ENCODE measurements around the gene SERPINB1.

SERPINB1 gene

GRCh38 chr6:2866171-2866846, 24.6 kb upstream of the SERPINB1 start:
- TF ChIP-seq SP1 (IDR thresholded peaks at IDR 0.05): no peak
- TF ChIP-seq FOXA1 (IDR thresholded peaks at IDR 0.05): no peak
- TF ChIP-seq BHLHE40 (IDR thresholded peaks at IDR 0.05; ENCODE audit: borderline replicate concordance): no peak
- TF ChIP-seq HDGF (IDR thresholded peaks at IDR 0.05; ENCODE audit: borderline replicate concordance): no peak
- no peak for TF ChIP-seq FOXM1 (IDR thresholded peaks at IDR 0.05; ENCODE audit: borderline replicate concordance)
- TF ChIP-seq PKNOX1 (IDR thresholded peaks at IDR 0.05): no peak
- TF ChIP-seq SUZ12 (IDR thresholded peaks at IDR 0.05): no peak
- POLR2A ChIA-PET: no interaction called here
- DNase-seq (ENCODE audit: extremely low spot score): no peak
- CTCF ChIA-PET: interaction anchor here (1.0 kb wide), 1 partner anchor 11 kb away, joined by 5 read pairs; no protein-coding TSS in a partner anchor

- CTCF ChIA-PET: interaction anchor here (1.0 kb wide), 1 partner anchor 11 kb away, joined by 5 read pairs; no protein-coding TSS in a partner anchor
- no peak for TF ChIP-seq LEF1 (IDR thresholded peaks at IDR 0.05; ENCODE audit: borderline replicate concordance)
- no peak for TF ChIP-seq SP1 (IDR thresholded peaks at IDR 0.05)
- TF ChIP-seq L3MBTL2 (conservative IDR thresholded peaks at IDR 0.05): no peak
- no peak for TF ChIP-seq PKNOX1 (IDR thresholded peaks at IDR 0.05)
- TF ChIP-seq CTBP1 (IDR thresholded peaks at IDR 0.05; ENCODE audit: borderline replicate concordance): no peak
- TF ChIP-seq TARDBP (IDR thresholded peaks at IDR 0.05): no peak
- TF ChIP-seq ZNF384 (IDR thresholded peaks at IDR 0.05): no peak
- TF ChIP-seq FOXK2 (IDR thresholded peaks at IDR 0.05): no peak
- TF ChIP-seq FOXM1 (IDR thresholded peaks at IDR 0.05; ENCODE audit: borderline replicate concordance): no peak
- no peak for TF ChIP-seq FOXA1 (IDR thresholded peaks at IDR 0.05)
- no peak for TF ChIP-seq NFRKB (IDR thresholded peaks at IDR 0.05)
- no peak for TF ChIP-seq ARNT (IDR thresholded peaks at IDR 0.05)
- TF ChIP-seq ELF4 (IDR thresholded peaks at IDR 0.05): no peak
- no peak for TF ChIP-seq BHLHE40 (IDR thresholded peaks at IDR 0.05; ENCODE audit: borderline replicate concordance)
- TF ChIP-seq SUZ12 (IDR thresholded peaks at IDR 0.05): no peak
- TF ChIP-seq HDGF (IDR thresholded peaks at IDR 0.05; ENCODE audit: borderline replicate concordance): no peak
- POLR2A ChIA-PET: no interaction called here
- DNase-seq (ENCODE audit: extremely low spot score): no peak
These were observed 24.1 kb upstream of the SERPINB1 start for GRCh38 chr6:2865694-2866151.

- no peak for TF ChIP-seq TARDBP (IDR thresholded peaks at IDR 0.05)
- no peak for DNase-seq (ENCODE audit: extremely low spot score)
- POLR2A ChIA-PET: no interaction called here
- CTCF ChIA-PET: interaction anchor here (1.0 kb wide), 1 partner anchor 10 kb away, joined by 5 read pairs; no protein-coding TSS in a partner anchor
These were observed 23.6 kb upstream of the SERPINB1 start for GRCh38 chr6:2865270-2865669.

- CTCF ChIA-PET: no interaction called here
- POLR2A ChIA-PET: no interaction called here
- TF ChIP-seq TARDBP (IDR thresholded peaks at IDR 0.05) (no peak), PKNOX1 (IDR thresholded peaks at IDR 0.05) (no peak), BHLHE40 (IDR thresholded peaks at IDR 0.05; ENCODE audit: borderline replicate concordance) (no peak), FOXA1 (IDR thresholded peaks at IDR 0.05) (no peak), ELF4 (IDR thresholded peaks at IDR 0.05) (no peak), SUZ12 (IDR thresholded peaks at IDR 0.05) (no peak), SP1 (IDR thresholded peaks at IDR 0.05) (no peak), ZNF384 (IDR thresholded peaks at IDR 0.05) (no peak), HDGF (IDR thresholded peaks at IDR 0.05; ENCODE audit: borderline replicate concordance) (no peak), LEF1 (IDR thresholded peaks at IDR 0.05; ENCODE audit: borderline replicate concordance) (no peak), CTBP1 (IDR thresholded peaks at IDR 0.05; ENCODE audit: borderline replicate concordance) (no peak), FOXK2 (IDR thresholded peaks at IDR 0.05) (no peak), ARNT (IDR thresholded peaks at IDR 0.05) (no peak), NFRKB (IDR thresholded peaks at IDR 0.05) (no peak)
- no peak for DNase-seq (ENCODE audit: extremely low spot score)
These were observed 22.2 kb upstream of the SERPINB1 start for GRCh38 chr6:2863901-2864300.

- POLR2A ChIA-PET: no interaction called here
- CTCF ChIA-PET: no interaction called here
- no peak for TF ChIP-seq FOXM1 (IDR thresholded peaks at IDR 0.05; ENCODE audit: borderline replicate concordance)
- no peak for TF ChIP-seq L3MBTL2 (conservative IDR thresholded peaks at IDR 0.05)
- no peak for TF ChIP-seq HDGF (IDR thresholded peaks at IDR 0.05; ENCODE audit: borderline replicate concordance)
- TF ChIP-seq ELF4 (IDR thresholded peaks at IDR 0.05): no peak
- no peak for TF ChIP-seq PKNOX1 (IDR thresholded peaks at IDR 0.05)
- no peak for TF ChIP-seq ZNF384 (IDR thresholded peaks at IDR 0.05)
- no peak for TF ChIP-seq ARNT (IDR thresholded peaks at IDR 0.05)
- no peak for TF ChIP-seq LEF1 (IDR thresholded peaks at IDR 0.05; ENCODE audit: borderline replicate concordance)
- no peak for TF ChIP-seq CTBP1 (IDR thresholded peaks at IDR 0.05; ENCODE audit: borderline replicate concordance)
- no peak for TF ChIP-seq NFRKB (IDR thresholded peaks at IDR 0.05)
- no peak for DNase-seq (ENCODE audit: extremely low spot score)
These were observed 21.1 kb upstream of the SERPINB1 start for GRCh38 chr6:2862712-2863181.

- POLR2A ChIA-PET: no interaction called here
- CTCF ChIA-PET: no interaction called here
- no peak for DNase-seq (ENCODE audit: extremely low spot score)
- TF ChIP-seq CTBP1 (IDR thresholded peaks at IDR 0.05; ENCODE audit: borderline replicate concordance): no peak
- TF ChIP-seq SUZ12 (IDR thresholded peaks at IDR 0.05): no peak
- TF ChIP-seq SP1 (IDR thresholded peaks at IDR 0.05): no peak
- no peak for TF ChIP-seq FOXK2 (IDR thresholded peaks at IDR 0.05)
- TF ChIP-seq FOXA1 (IDR thresholded peaks at IDR 0.05): no peak
- TF ChIP-seq BHLHE40 (IDR thresholded peaks at IDR 0.05; ENCODE audit: borderline replicate concordance): no peak
- TF ChIP-seq ZNF384 (IDR thresholded peaks at IDR 0.05): no peak
- TF ChIP-seq PKNOX1 (IDR thresholded peaks at IDR 0.05): no peak
- TF ChIP-seq HDGF (IDR thresholded peaks at IDR 0.05; ENCODE audit: borderline replicate concordance): no peak
- TF ChIP-seq NFRKB (IDR thresholded peaks at IDR 0.05): no peak
- TF ChIP-seq ARNT (IDR thresholded peaks at IDR 0.05): no peak
- no peak for TF ChIP-seq LEF1 (IDR thresholded peaks at IDR 0.05; ENCODE audit: borderline replicate concordance)
- no peak for TF ChIP-seq TARDBP (IDR thresholded peaks at IDR 0.05)
- no peak for TF ChIP-seq FOXM1 (IDR thresholded peaks at IDR 0.05; ENCODE audit: borderline replicate concordance)
- no peak for TF ChIP-seq ELF4 (IDR thresholded peaks at IDR 0.05)
- TF ChIP-seq L3MBTL2 (conservative IDR thresholded peaks at IDR 0.05): no peak
These were observed 20.1 kb upstream of the SERPINB1 start for GRCh38 chr6:2861822-2862164.
